Measurements from ENCODE around the gene HCN4. TPM values are rescaled to one million over a fixed set of nuclear protein-coding genes. Genes with fewer than 3 reads are reported as not detected.

HCN4 gene
- total RNA-seq, 1 donor from 2014 or later, result not detected

- H3K4me3 Mint-ChIP-seq (ENCODE audit: unreplicated experiment), result no peak overlapping the region
- no peak for DNase-seq (ENCODE audit: extremely low spot score, unreplicated experiment)
- H3K4me1 Mint-ChIP-seq (ENCODE audit: unreplicated experiment), result no peaks in the 10 kb centered on the region
- no peak for TF ChIP-seq CTCF (IDR thresholded peaks at IDR 0.05)
- peaks cover 9% of the 10 kb centered on the region for H3K27me3 Mint-ChIP-seq (ENCODE audit: unreplicated experiment)
- H3K27ac Mint-ChIP-seq (ENCODE audit: unreplicated experiment), result no peak overlapping the region
- H3K36me3 Mint-ChIP-seq (ENCODE audit: unreplicated experiment), result no peaks in the 10 kb centered on the region
- H3K9me3 Mint-ChIP-seq (ENCODE audit: unreplicated experiment), result no peaks in the 10 kb centered on the region
Measured at GRCh38 chr15:73335471-73335870, 33.3 kb downstream of the HCN4 start.

GRCh38 chr15:73335026-73335425, 33.7 kb downstream of the HCN4 start:
- Mint-ChIP-seq H3K36me3 (ENCODE audit: unreplicated experiment) (no peaks in the 10 kb centered on the region), H3K4me1 (ENCODE audit: unreplicated experiment) (no peaks in the 10 kb centered on the region), H3K27me3 (ENCODE audit: unreplicated experiment) (peaks cover 9% of the 10 kb centered on the region), H3K9me3 (ENCODE audit: unreplicated experiment) (no peaks in the 10 kb centered on the region), H3K4me3 (ENCODE audit: unreplicated experiment) (no peak overlapping the region), H3K27ac (ENCODE audit: unreplicated experiment) (no peak overlapping the region)
- no peak for TF ChIP-seq CTCF (IDR thresholded peaks at IDR 0.05)
- no peak for DNase-seq (ENCODE audit: extremely low spot score, unreplicated experiment)

- no peak for DNase-seq (ENCODE audit: extremely low spot score, unreplicated experiment)
- H3K36me3 Mint-ChIP-seq (ENCODE audit: unreplicated experiment), result no peaks in the 10 kb centered on the region
- H3K4me1 Mint-ChIP-seq (ENCODE audit: unreplicated experiment), result no peaks in the 10 kb centered on the region
- TF ChIP-seq CTCF (IDR thresholded peaks at IDR 0.05), result no peak
- H3K4me3 Mint-ChIP-seq (ENCODE audit: unreplicated experiment), result no peak overlapping the region
- H3K9me3 Mint-ChIP-seq (ENCODE audit: unreplicated experiment), result no peaks in the 10 kb centered on the region
- H3K27me3 Mint-ChIP-seq (ENCODE audit: unreplicated experiment), result peaks cover 9% of the 10 kb centered on the region
- H3K27ac Mint-ChIP-seq (ENCODE audit: unreplicated experiment), result no peak overlapping the region
Measured at GRCh38 chr15:73334086-73334485, 34.7 kb downstream of the HCN4 start.

GRCh38 chr15:73333001-73333400, 35.8 kb downstream of the HCN4 start:
- TF ChIP-seq CTCF (IDR thresholded peaks at IDR 0.05), result no peak
- Mint-ChIP-seq H3K27me3 (ENCODE audit: unreplicated experiment) (peaks cover 9% of the 10 kb centered on the region), H3K9me3 (ENCODE audit: unreplicated experiment) (no peaks in the 10 kb centered on the region), H3K4me3 (ENCODE audit: unreplicated experiment) (no peak overlapping the region), H3K36me3 (ENCODE audit: unreplicated experiment) (no peaks in the 10 kb centered on the region), H3K4me1 (ENCODE audit: unreplicated experiment) (no peaks in the 10 kb centered on the region), H3K27ac (ENCODE audit: unreplicated experiment) (no peak overlapping the region)
- no peak for DNase-seq (ENCODE audit: extremely low spot score, unreplicated experiment)

GRCh38 chr15:73331991-73332925, 36.5 kb downstream of the HCN4 start:
- no peak for DNase-seq (ENCODE audit: extremely low spot score, unreplicated experiment)
- no peak overlapping the region for H3K27ac Mint-ChIP-seq (ENCODE audit: unreplicated experiment)
- no peak overlapping the region for H3K4me3 Mint-ChIP-seq (ENCODE audit: unreplicated experiment)
- no peak for TF ChIP-seq CTCF (IDR thresholded peaks at IDR 0.05)
- no peaks in the 10 kb centered on the region for H3K9me3 Mint-ChIP-seq (ENCODE audit: unreplicated experiment)
- no peaks in the 10 kb centered on the region for H3K36me3 Mint-ChIP-seq (ENCODE audit: unreplicated experiment)
- H3K4me1 Mint-ChIP-seq (ENCODE audit: unreplicated experiment), result no peaks in the 10 kb centered on the region
- peaks cover 6% of the 10 kb centered on the region for H3K27me3 Mint-ChIP-seq (ENCODE audit: unreplicated experiment)
